H1 (cell line): ENCODE data around the gene MAP1A. TPM values are rescaled to one million over a fixed set of nuclear protein-coding genes. Genes with fewer than 3 reads are reported as not detected.

Source experiments
- ASH2L ChIP-seq: fragments of 200-600, 300-600 bp; sonication (generic); IDR thresholded peaks from one replicate; pipeline ENCODE4 v1.7.1; 2017; ENCODE audit warnings: low read length
- CREB1 ChIP-seq: IDR thresholded peaks from 2 replicates; pipeline ENCODE4 v1.6.1; 2012; ENCODE audit warnings: inconsistent platforms
- JUND ChIP-seq: IDR thresholded peaks from 2 replicates; pipeline ENCODE4 v1.6.1; 2011; ENCODE audit warnings: mild to moderate bottlenecking, improper control_type of control experiment, low read length
- RBBP5 ChIP-seq: IDR thresholded peaks from 2 replicates; pipeline ENCODE4 v1.7.1; 2012; ENCODE audit warnings: low read depth, mild to moderate bottlenecking, inconsistent platforms, low read length, moderate library complexity, borderline replicate concordance
- SIRT6 ChIP-seq: IDR thresholded peaks from one replicate; pipeline ENCODE4 v1.7.1; 2012; ENCODE audit warnings: low read length, inconsistent platforms
- USF2 ChIP-seq: IDR thresholded peaks from 2 replicates; pipeline ENCODE4 v1.6.1; 2011; ENCODE audit warnings: low read length, improper control_type of control experiment
- YY1 ChIP-seq: IDR thresholded peaks from 2 replicates; pipeline ENCODE4 v1.6.1; 2011; ENCODE audit warnings: low read depth, mild to moderate bottlenecking, low read length
- ZNF274 ChIP-seq: IDR thresholded peaks from 2 replicates; pipeline ENCODE4 v1.7.0; 2012; ENCODE audit warnings: low read length, borderline replicate concordance; ENCODE audit errors: extremely low read depth
- polyA plus RNA-seq, 7 experiments: library from polyadenylated mRNA; depleted of rRNA in 3 of 7; stranded (reverse) in 5 of 7; unstranded in 2 of 7; fragments of >200 nt in 5 of 7; fragments of 200-250 nt in 2 of 7; gene quantifications; 1 replicate in 5 of 7; 2 replicates in 1 of 7; 4 replicates in 1 of 7; pipeline versions ENCODE4 v1.2.1 to v1.2.3, GENCODE V29; 2011 to 2013; ENCODE audit warnings: missing spikeins in 2 of 7, mixed read lengths in 2 of 7
- total RNA-seq: library from RNA; stranded (reverse); fragmentation: NEBNext Ultra II Directional; extraction: Animal tissue kit (Norgen Biotek cat#: 25700); gene quantifications from 2 replicates; pipeline ENCODE4 v1.2.1, GENCODE V29; 2021

Gene MAP1A
- total and polyA plus RNA-seq, 2 of the 8 experiments (the other 6 are each of a cell fraction or from before 2014, with no cell fraction given): 0.80 to 2.4 TPM

GRCh38 chr15:43529587-43530345 is 12.4 kb downstream of the MAP1A start (continued):
- no peak for TF ChIP-seq SIRT6
- no peak for TF ChIP-seq ZNF274
- TF ChIP-seq YY1: no peak
- no peak for TF ChIP-seq ASH2L
- TF ChIP-seq USF2: no peak
- no peak for TF ChIP-seq JUND
- no peak for TF ChIP-seq RBBP5
- TF ChIP-seq CREB1: no peak
- TF ChIP-seq, all 59 proteins: peak for 0
